PC-9 (cell line): ENCODE results near the gene TSHZ3.

Source experiments
- EZH2 ChIP-seq: fragments of 200-600 bp; sonication (generic); IDR thresholded peaks from 2 replicates; pipeline ENCODE4 v1.8.0; 2017; ENCODE audit warnings: antibody characterized with exemption, low read depth
- TF ChIP-seq, protein P1 (sequence below): fragments of 200-600 bp; sonication (generic); conservative IDR thresholded peaks from 2 replicates; pipeline ENCODE4 v1.6.1; 2017; ENCODE audit warnings: mixed run types, antibody characterized with exemption, mild to moderate bottlenecking, moderate library complexity

DNA sequence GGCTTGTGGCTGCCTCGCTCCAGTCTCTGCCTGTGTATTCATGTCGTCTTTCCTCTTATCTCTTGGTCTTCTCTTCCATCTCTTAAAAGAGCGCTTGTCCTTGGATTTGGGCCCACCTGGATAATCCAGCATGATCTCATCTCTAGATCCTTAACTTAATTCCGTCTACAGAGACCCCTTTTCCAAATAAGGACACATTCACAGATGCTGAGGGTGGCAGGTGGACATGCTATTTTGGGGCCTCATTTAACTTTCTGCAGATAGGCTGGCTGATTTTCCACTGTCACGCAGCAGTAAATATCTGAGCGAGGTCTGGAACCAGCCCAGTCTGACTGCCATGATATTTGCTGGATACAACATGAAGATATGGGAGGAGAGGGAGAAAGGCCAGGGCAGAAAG is 41.5 kb upstream of the TSHZ3 start:
- TF ChIP-seq, protein P1, sequence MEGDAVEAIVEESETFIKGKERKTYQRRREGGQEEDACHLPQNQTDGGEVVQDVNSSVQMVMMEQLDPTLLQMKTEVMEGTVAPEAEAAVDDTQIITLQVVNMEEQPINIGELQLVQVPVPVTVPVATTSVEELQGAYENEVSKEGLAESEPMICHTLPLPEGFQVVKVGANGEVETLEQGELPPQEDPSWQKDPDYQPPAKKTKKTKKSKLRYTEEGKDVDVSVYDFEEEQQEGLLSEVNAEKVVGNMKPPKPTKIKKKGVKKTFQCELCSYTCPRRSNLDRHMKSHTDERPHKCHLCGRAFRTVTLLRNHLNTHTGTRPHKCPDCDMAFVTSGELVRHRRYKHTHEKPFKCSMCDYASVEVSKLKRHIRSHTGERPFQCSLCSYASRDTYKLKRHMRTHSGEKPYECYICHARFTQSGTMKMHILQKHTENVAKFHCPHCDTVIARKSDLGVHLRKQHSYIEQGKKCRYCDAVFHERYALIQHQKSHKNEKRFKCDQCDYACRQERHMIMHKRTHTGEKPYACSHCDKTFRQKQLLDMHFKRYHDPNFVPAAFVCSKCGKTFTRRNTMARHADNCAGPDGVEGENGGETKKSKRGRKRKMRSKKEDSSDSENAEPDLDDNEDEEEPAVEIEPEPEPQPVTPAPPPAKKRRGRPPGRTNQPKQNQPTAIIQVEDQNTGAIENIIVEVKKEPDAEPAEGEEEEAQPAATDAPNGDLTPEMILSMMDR, result no peak
- no peak for TF ChIP-seq EZH2
